Measurements from ENCODE around the gene MAN2A1. TPM values are rescaled to one million over a fixed set of nuclear protein-coding genes. Genes with fewer than 3 reads are reported as not detected.
"Not testable (repeated sequence)": the region's sequence is repeated elsewhere in the genome, so short reads cannot be mapped to it uniquely, and the experiment has no call there.

The MAN2A1 gene
- total RNA-seq, 1 experiment from 2014 or later: 35.4 TPM

DNA sequence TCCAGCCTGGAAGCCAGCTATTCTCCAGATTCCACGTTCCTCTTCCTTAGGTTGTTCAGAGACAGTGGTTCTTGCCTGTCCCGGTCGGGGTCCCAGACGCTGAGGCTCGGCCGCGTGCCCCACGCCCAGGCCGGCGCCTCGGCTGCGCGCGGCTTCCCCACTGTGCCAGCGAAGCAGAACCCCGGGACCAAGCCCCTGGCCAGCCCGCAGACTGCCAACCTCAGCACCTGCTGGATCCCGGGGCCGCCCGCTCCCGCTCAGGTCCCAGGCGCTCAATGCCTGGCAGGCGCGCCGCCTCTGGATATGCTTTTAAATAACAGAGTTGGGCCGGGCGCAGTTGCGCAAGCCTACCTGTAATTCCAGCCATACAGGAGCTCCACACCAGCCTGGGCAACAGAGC is 195.5 kb downstream of the MAN2A1 start:
- Histone ChIP-seq H3K27me3 (ENCODE audit: insufficient read depth, low read length) (no peaks in the 10 kb centered on the region), H3K27ac (ENCODE audit: low read depth, low read length) (no peak overlapping the region), H3K79me2 (ENCODE audit: insufficient read depth, low read length) (no peaks in the 10 kb centered on the region), H4K20me1 (ENCODE audit: insufficient read depth) (no peaks in the 10 kb centered on the region), H3K4me3 (replicated peaks in 1 of 2; ENCODE audit: low read depth in 1 of 2, low read length in 2 of 2) (no peak overlapping the region), H3K9ac (ENCODE audit: low read length) (no peak overlapping the region), H3K9me3 (ENCODE audit: control insufficient read depth in 1 of 2, insufficient read depth in 1 of 2, low read depth in 1 of 2, low read length in 2 of 2) (no peaks in the 10 kb centered on the region), H3K4me1 (ENCODE audit: control insufficient read depth in 1 of 2, insufficient read depth in 2 of 2, low read length in 2 of 2) (no peaks in the 10 kb centered on the region), H3K36me3 (ENCODE audit: control insufficient read depth in 1 of 2, insufficient read depth in 2 of 2, low read length in 2 of 2) (no peaks in the 10 kb centered on the region), H3K9me2 (ENCODE audit: insufficient read depth) (no peaks in the 10 kb centered on the region), H3K4me2 (ENCODE audit: low read length) (no peak overlapping the region), H2AFZ (ENCODE audit: low read depth, low read length, poor library complexity, severe bottlenecking) (no peak overlapping the region)
- DNase-seq (ENCODE audit: low read depth, low spot score): no peak
- intact Hi-C loops (cut with micrococcal nuclease): no loop called here
- ChIA-PET CTCF (no interaction called here), RAD21 (ENCODE audit: low non-redundant PET in 1 of 2, low total read pairs in 2 of 2, uncharacterized antibody in 2 of 2, unreplicated experiment in 2 of 2) (no interaction called here), POLR2A (no interaction called here)
- no peak for TF ChIP-seq EGR1 (IDR thresholded peaks at IDR 0.05; ENCODE audit: low read depth)
- TF ChIP-seq JUND (IDR thresholded peaks at IDR 0.05): no peak
- no peak for TF ChIP-seq ZNF274 (IDR thresholded peaks at IDR 0.05; ENCODE audit: low read depth, low read length)
- TF ChIP-seq, protein P1, sequence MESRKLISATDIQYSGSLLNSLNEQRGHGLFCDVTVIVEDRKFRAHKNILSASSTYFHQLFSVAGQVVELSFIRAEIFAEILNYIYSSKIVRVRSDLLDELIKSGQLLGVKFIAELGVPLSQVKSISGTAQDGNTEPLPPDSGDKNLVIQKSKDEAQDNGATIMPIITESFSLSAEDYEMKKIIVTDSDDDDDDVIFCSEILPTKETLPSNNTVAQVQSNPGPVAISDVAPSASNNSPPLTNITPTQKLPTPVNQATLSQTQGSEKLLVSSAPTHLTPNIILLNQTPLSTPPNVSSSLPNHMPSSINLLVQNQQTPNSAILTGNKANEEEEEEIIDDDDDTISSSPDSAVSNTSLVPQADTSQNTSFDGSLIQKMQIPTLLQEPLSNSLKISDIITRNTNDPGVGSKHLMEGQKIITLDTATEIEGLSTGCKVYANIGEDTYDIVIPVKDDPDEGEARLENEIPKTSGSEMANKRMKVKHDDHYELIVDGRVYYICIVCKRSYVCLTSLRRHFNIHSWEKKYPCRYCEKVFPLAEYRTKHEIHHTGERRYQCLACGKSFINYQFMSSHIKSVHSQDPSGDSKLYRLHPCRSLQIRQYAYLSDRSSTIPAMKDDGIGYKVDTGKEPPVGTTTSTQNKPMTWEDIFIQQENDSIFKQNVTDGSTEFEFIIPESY (IDR thresholded peaks at IDR 0.05; ENCODE audit: extremely low read depth, insufficient replicate concordance, low read length): no peak
- TF ChIP-seq SRF (IDR thresholded peaks at IDR 0.05; ENCODE audit: low read depth): no peak
- no peak for ATAC-seq
- BruUV-seq (replicated peaks): no TSS peak

DNA sequence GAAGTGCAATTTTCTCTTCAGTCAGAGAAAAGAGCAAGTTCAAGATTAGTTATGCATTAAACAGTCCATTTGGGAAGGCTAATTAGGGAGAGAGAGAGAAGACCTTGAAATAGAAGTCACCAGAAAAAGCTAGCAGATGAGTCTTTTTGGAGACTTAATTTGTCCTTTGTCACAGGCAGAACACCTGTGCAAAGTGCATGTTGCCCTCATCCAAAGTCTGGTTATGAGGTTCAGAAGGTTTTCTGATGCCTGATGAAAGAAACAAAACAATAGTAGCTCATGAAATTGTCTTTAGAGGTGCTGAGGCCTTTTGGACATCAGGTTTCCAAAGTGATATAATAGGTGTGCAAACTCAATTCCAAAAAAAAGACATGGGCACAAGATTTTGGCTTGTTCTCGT is 199.3 kb downstream of the MAN2A1 start:
- ChIA-PET RAD21 (ENCODE audit: low non-redundant PET in 1 of 2, low total read pairs in 2 of 2, uncharacterized antibody in 2 of 2, unreplicated experiment in 2 of 2) (no interaction called here), POLR2A (no interaction called here), CTCF (no interaction called here)
- Histone ChIP-seq H3K36me3 (ENCODE audit: control insufficient read depth in 1 of 2, insufficient read depth in 2 of 2, low read length in 2 of 2) (no peaks in the 10 kb centered on the region), H3K4me2 (ENCODE audit: low read length) (no peak overlapping the region), H3K79me2 (ENCODE audit: insufficient read depth, low read length) (no peaks in the 10 kb centered on the region), H3K9me2 (ENCODE audit: insufficient read depth) (no peaks in the 10 kb centered on the region), H2AFZ (ENCODE audit: low read depth, low read length, poor library complexity, severe bottlenecking) (no peak overlapping the region), H3K9me3 (ENCODE audit: control insufficient read depth in 1 of 2, insufficient read depth in 1 of 2, low read depth in 1 of 2, low read length in 2 of 2) (no peaks in the 10 kb centered on the region), H3K4me1 (ENCODE audit: control insufficient read depth in 1 of 2, insufficient read depth in 2 of 2, low read length in 2 of 2) (no peaks in the 10 kb centered on the region), H3K9ac (ENCODE audit: low read length) (no peak overlapping the region), H3K27ac (ENCODE audit: low read depth, low read length) (no peak overlapping the region), H4K20me1 (ENCODE audit: insufficient read depth) (no peaks in the 10 kb centered on the region), H3K4me3 (replicated peaks in 1 of 2; ENCODE audit: low read depth in 1 of 2, low read length in 2 of 2) (no peak overlapping the region), H3K27me3 (ENCODE audit: insufficient read depth, low read length) (no peaks in the 10 kb centered on the region)
- BruUV-seq (replicated peaks): no TSS peak
- TF ChIP-seq YY1 (IDR thresholded peaks at IDR 0.05; ENCODE audit: extremely low read depth, insufficient replicate concordance, low read depth, low read length): no peak
- TF ChIP-seq, protein P2, sequence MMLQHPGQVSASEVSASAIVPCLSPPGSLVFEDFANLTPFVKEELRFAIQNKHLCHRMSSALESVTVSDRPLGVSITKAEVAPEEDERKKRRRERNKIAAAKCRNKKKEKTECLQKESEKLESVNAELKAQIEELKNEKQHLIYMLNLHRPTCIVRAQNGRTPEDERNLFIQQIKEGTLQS (IDR thresholded peaks at IDR 0.05): no peak
- no peak for TF ChIP-seq ZFX (IDR thresholded peaks at IDR 0.05)
- no peak for TF ChIP-seq RAD21 (IDR thresholded peaks at IDR 0.05; ENCODE audit: low read depth)
- TF ChIP-seq EZH2phosphoT487 (IDR thresholded peaks at IDR 0.05; ENCODE audit: borderline replicate concordance): no peak
- no peak for TF ChIP-seq SP1 (IDR thresholded peaks at IDR 0.05; ENCODE audit: low read depth)
- no peak for TF ChIP-seq ZNF274 (IDR thresholded peaks at IDR 0.05; ENCODE audit: low read depth, low read length)
- no peak for DNase-seq (ENCODE audit: low read depth, low spot score)
- no peak for ATAC-seq
- intact Hi-C loops (cut with micrococcal nuclease): no loop called here

DNA sequence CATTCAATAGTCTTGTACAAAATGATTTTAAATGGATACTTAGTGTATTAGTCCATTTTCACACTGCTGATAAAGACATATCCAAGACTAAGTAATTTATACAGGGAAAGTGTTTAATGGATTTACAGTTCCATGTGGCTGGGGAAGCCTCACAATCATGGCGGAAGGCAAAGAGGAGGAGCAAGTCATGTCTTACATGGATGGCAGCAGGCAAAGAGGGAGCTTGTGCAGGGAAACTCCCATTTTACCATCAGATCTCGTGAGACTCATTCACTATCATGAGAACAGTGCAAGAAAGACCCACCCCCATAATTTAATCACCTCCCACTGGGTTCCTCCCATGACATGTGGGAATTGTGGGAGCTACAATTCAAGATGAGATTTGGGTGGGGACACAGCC is 203.5 kb downstream of the MAN2A1 start:
- H3K9ac ChIP-seq (ENCODE audit: low read length); POLR2A ChIA-PET; H3K4me1 ChIP-seq (ENCODE audit: control insufficient read depth in 1 of 2, insufficient read depth in 2 of 2, low read length in 2 of 2); H3K9me3 ChIP-seq (ENCODE audit: control insufficient read depth in 1 of 2, insufficient read depth in 1 of 2, low read depth in 1 of 2, low read length in 2 of 2); CTCF ChIA-PET; ATAC-seq; H3K27me3 ChIP-seq (ENCODE audit: insufficient read depth, low read length); H3K27ac ChIP-seq (ENCODE audit: low read depth, low read length); H3K79me2 ChIP-seq (ENCODE audit: insufficient read depth, low read length); H4K20me1 ChIP-seq (ENCODE audit: insufficient read depth); DNase-seq (ENCODE audit: low read depth, low spot score); RAD21 ChIA-PET (ENCODE audit: low non-redundant PET in 1 of 2, low total read pairs in 2 of 2, uncharacterized antibody in 2 of 2, unreplicated experiment in 2 of 2); H3K4me3 ChIP-seq (replicated peaks in 1 of 2; ENCODE audit: low read depth in 1 of 2, low read length in 2 of 2); intact Hi-C loops (cut with micrococcal nuclease); H3K4me2 ChIP-seq (ENCODE audit: low read length); H2AFZ ChIP-seq (ENCODE audit: low read depth, low read length, poor library complexity, severe bottlenecking); BruUV-seq (replicated peaks); H3K36me3 ChIP-seq (ENCODE audit: control insufficient read depth in 1 of 2, insufficient read depth in 2 of 2, low read length in 2 of 2); H3K9me2 ChIP-seq (ENCODE audit: insufficient read depth): not testable (repeated sequence)

All from HCT116 (cell line).